HepG2 (cell line): Measurements from ENCODE around the gene RHOV. TPM values are rescaled to one million over a fixed set of nuclear protein-coding genes. Genes with fewer than 3 reads are reported as not detected.

Experiments used
- ATF3 ChIP-seq: sonication (generic); formaldehyde crosslinking; IDR thresholded peaks from 2 replicates; pipeline ENCODE4 v1.4.0; 2020; ENCODE audit warnings: missing genetic modification reagents
- EED ChIP-seq: sonication (generic); formaldehyde crosslinking; IDR thresholded peaks from 2 replicates; pipeline ENCODE4 v1.5.0; 2020; ENCODE audit warnings: mild to moderate bottlenecking, missing genetic modification reagents
- GMEB1 ChIP-seq: sonication (generic); formaldehyde crosslinking; IDR thresholded peaks from 2 replicates; pipeline ENCODE4 v1.5.1; 2020; ENCODE audit warnings: missing genetic modification reagents, mild to moderate bottlenecking, borderline replicate concordance
- KDM1A ChIP-seq: IDR thresholded peaks from 2 replicates; pipeline ENCODE4 v1.6.1; 2016; ENCODE audit warnings: missing compliant biosample characterization
- KLF11 ChIP-seq: IDR thresholded peaks from 2 replicates; pipeline ENCODE4 v1.6.1; 2016; ENCODE audit warnings: missing compliant biosample characterization
- NFIC ChIP-seq: IDR thresholded peaks from 2 replicates; pipeline ENCODE4 v1.6.1; 2012; ENCODE audit warnings: mild to moderate bottlenecking, low read length, inconsistent platforms
- PBX3 ChIP-seq: sonication (generic); formaldehyde crosslinking; IDR thresholded peaks from 2 replicates; pipeline ENCODE4 v1.8.1; 2023; ENCODE audit warnings: missing genetic modification reagents, inconsistent platforms, borderline replicate concordance
- SNAPC4 ChIP-seq: sonication (generic); formaldehyde crosslinking; IDR thresholded peaks from 2 replicates; pipeline ENCODE4 v1.4.0; 2020; ENCODE audit warnings: mild to moderate bottlenecking, missing genetic modification reagents
- ZFP62 ChIP-seq: sonication (generic); formaldehyde crosslinking; IDR thresholded peaks from 2 replicates; pipeline ENCODE4 v1.4.0; 2020; ENCODE audit warnings: missing genetic modification reagents
- ZNF142 ChIP-seq: sonication (generic); formaldehyde crosslinking; IDR thresholded peaks from 2 replicates; pipeline ENCODE4 v1.4.0; 2020; ENCODE audit warnings: missing genetic modification reagents
- ZNF263 ChIP-seq: sonication (generic); formaldehyde crosslinking; IDR thresholded peaks from 2 replicates; pipeline ENCODE4 v1.4.0; 2020; ENCODE audit warnings: missing genetic modification reagents
- ZNF331 ChIP-seq: sonication (generic); formaldehyde crosslinking; IDR thresholded peaks from 2 replicates; pipeline ENCODE4 v1.4.0; 2020; ENCODE audit warnings: missing genetic modification reagents
- ZNF704 ChIP-seq: sonication (generic); formaldehyde crosslinking; IDR thresholded peaks from 2 replicates; pipeline ENCODE4 v1.8.1; 2023; ENCODE audit warnings: mild to moderate bottlenecking, inconsistent platforms, moderate library complexity, missing genetic modification reagents, borderline replicate concordance
- polyA plus RNA-seq, 8 experiments: library from polyadenylated mRNA; depleted of rRNA in 3 of 8; stranded (reverse) in 7 of 8; unstranded in 1 of 8; fragments of >200 nt; fragmentation: Illumina TruSeq in 4 of 8; extraction: Trizol in 4 of 8; gene quantifications; 2 replicates each; pipeline versions ENCODE4 v1.2.1 to v1.2.3, GENCODE V29; 2011 to 2016; ENCODE audit warnings: low read depth in 4 of 8, missing spikeins in 1 of 8, mixed read lengths in 1 of 8; ENCODE audit not compliant: insufficient read depth in 1 of 8
- total RNA-seq, 5 experiments: library from RNA; depleted of rRNA; stranded (reverse); fragments of >200 nt; fragmentation: Illumina TruSeq; extraction: Trizol; gene quantifications; 2 replicates each; pipeline ENCODE4 v1.2.3, GENCODE V29; 2016; ENCODE audit warnings: low read depth in 1 of 5

RHOV gene
- total and polyA plus RNA-seq, 2 of the 13 experiments (the other 11 are each of a cell fraction or from before 2014, with no cell fraction given) = 0.17 to 0.18 TPM

GRCh38 chr15:40843885-40844695, 29.9 kb downstream of the RHOV start, which contains the start of gene SPINT1 (continued):
- TF ChIP-seq ATF3 (CRISPR knock-in tag) (no peak), ZNF331 (CRISPR knock-in tag) (no peak), SNAPC4 (CRISPR knock-in tag) (no peak), EED (CRISPR knock-in tag) (no peak), ZFP62 (CRISPR knock-in tag) (no peak), PBX3 (CRISPR knock-in tag) (no peak), NFIC (no peak), KDM1A (CRISPR knock-in tag) (no peak), KLF11 (CRISPR knock-in tag) (no peak), GMEB1 (no peak), ZNF142 (CRISPR knock-in tag) (no peak), ZNF704 (CRISPR knock-in tag) (no peak), ZNF263 (CRISPR knock-in tag) (peak; percentile 88)
